ENCODE measurements around the gene PTPRA. TPM values are rescaled to one million over a fixed set of nuclear protein-coding genes. Genes with fewer than 3 reads are reported as not detected.

Gene PTPRA
- total and polyA plus RNA-seq, 2 donors (not counting 1 experiment from before 2014, with no cell fraction given): 32.1 to 64.2 TPM

GRCh38 chr20:2902291-2902690 is 29.0 kb downstream of the PTPRA start:
- intact Hi-C loops (cut with micrococcal nuclease): no loop called here
- H3K79me2 ChIP-seq (ENCODE audit: control insufficient read depth, insufficient read depth, low read length): peaks cover 76% of the 10 kb centered on the region
- TF ChIP-seq CTCF (IDR thresholded peaks at IDR 0.05): no peak
- TF ChIP-seq EZH2 (IDR thresholded peaks at IDR 0.05; ENCODE audit: borderline replicate concordance, insufficient read depth, low read depth, low read length, poor library complexity, severe bottlenecking): no peak
- DNase-seq (no peak), ATAC-seq (ENCODE audit: low read depth) (no peak)
- H3K4me1 Mint-ChIP-seq: peaks cover 31% of the 10 kb centered on the region
- POLR2A ChIA-PET: no interaction called here
- no peaks in the 10 kb centered on the region for H3K27me3 ChIP-seq (replicated peaks in 1 of 4; ENCODE audit: control extremely low read depth in 1 of 4, control insufficient read depth in 3 of 4, insufficient read depth in 4 of 4, low read length in 3 of 4)
- no peak overlapping the region for H3K27ac ChIP-seq (ENCODE audit: low read length in 2 of 2)
- CTCF ChIA-PET: no interaction called here
- no peaks in the 10 kb centered on the region for H3K9me3 ChIP-seq (ENCODE audit: control extremely low read depth in 1 of 3, control insufficient read depth in 2 of 3, insufficient read depth in 1 of 3, low read length in 2 of 3)
- H2AFZ ChIP-seq (ENCODE audit: insufficient read depth, low read depth, low read length, poor library complexity, severe bottlenecking): no peak overlapping the region
- peaks cover 8% of the 10 kb centered on the region for H4K20me1 ChIP-seq (ENCODE audit: control insufficient read depth, insufficient read depth, low read length, poor library complexity, severe bottlenecking)
- H3K4me3 Mint-ChIP-seq: no peak overlapping the region
- no peak overlapping the region for H3K4me2 ChIP-seq (replicated peaks; ENCODE audit: low read depth, low read length, poor library complexity, severe bottlenecking)
- WGBS (ENCODE audit: insufficient coverage): no CpG with 5 or more reads among the region's 1 CpG
- no peak overlapping the region for H3K4me3 ChIP-seq (ENCODE audit: control extremely low read depth in 1 of 5, extremely low read depth in 1 of 5, insufficient read depth in 1 of 5, low read depth in 2 of 5, low read length in 4 of 5)
- no peaks in the 10 kb centered on the region for H3K27me3 Mint-ChIP-seq
- H3K9ac ChIP-seq (ENCODE audit: low read length): no peak overlapping the region
- H3K27ac Mint-ChIP-seq: no peak overlapping the region
- peaks cover 0 to 5% of the 10 kb centered on the region in 2 experiments for H3K36me3 ChIP-seq (replicated peaks in 1 of 2; ENCODE audit: control extremely low read depth in 1 of 2, control insufficient read depth in 1 of 2, extremely low read depth in 1 of 2, insufficient read depth in 2 of 2, low read length in 1 of 2)
- peaks cover 31 to 32% of the 10 kb centered on the region in 2 donors for H3K4me1 ChIP-seq (ENCODE audit: control insufficient read depth in 2 of 2, insufficient read depth in 2 of 2, low read length in 2 of 2)
- H3K9me3 Mint-ChIP-seq (ENCODE audit: insufficient read depth): no peaks in the 10 kb centered on the region

GRCh38 chr20:2902818-2903217 is 29.5 kb downstream of the PTPRA start:
- POLR2A ChIA-PET: no interaction called here
- Histone ChIP-seq H4K20me1 (ENCODE audit: control insufficient read depth, insufficient read depth, low read length, poor library complexity, severe bottlenecking) (peaks cover 8% of the 10 kb centered on the region), H3K27me3 (replicated peaks in 1 of 4; ENCODE audit: control extremely low read depth in 1 of 4, control insufficient read depth in 3 of 4, insufficient read depth in 4 of 4, low read length in 3 of 4) (no peaks in the 10 kb centered on the region), H3K9ac (ENCODE audit: low read length) (no peak overlapping the region), H2AFZ (ENCODE audit: insufficient read depth, low read depth, low read length, poor library complexity, severe bottlenecking) (no peak overlapping the region), H3K27ac (ENCODE audit: low read length in 2 of 2) (no peak overlapping the region), H3K36me3 (replicated peaks in 1 of 2; ENCODE audit: control extremely low read depth in 1 of 2, control insufficient read depth in 1 of 2, extremely low read depth in 1 of 2, insufficient read depth in 2 of 2, low read length in 1 of 2) (peaks cover 0 to 5% of the 10 kb centered on the region in 2 experiments), H3K79me2 (ENCODE audit: control insufficient read depth, insufficient read depth, low read length) (peaks cover 70% of the 10 kb centered on the region), H3K9me3 (ENCODE audit: control extremely low read depth in 1 of 3, control insufficient read depth in 2 of 3, insufficient read depth in 1 of 3, low read length in 2 of 3) (no peaks in the 10 kb centered on the region), H3K4me2 (replicated peaks; ENCODE audit: low read depth, low read length, poor library complexity, severe bottlenecking) (no peak overlapping the region), H3K4me3 (ENCODE audit: control extremely low read depth in 1 of 5, extremely low read depth in 1 of 5, insufficient read depth in 1 of 5, low read depth in 2 of 5, low read length in 4 of 5) (no peak overlapping the region), H3K4me1 (ENCODE audit: control insufficient read depth in 2 of 2, insufficient read depth in 2 of 2, low read length in 2 of 2) (peaks cover 31 to 32% of the 10 kb centered on the region in 2 donors)
- intact Hi-C loops (cut with micrococcal nuclease): no loop called here
- Mint-ChIP-seq H3K4me1 (peaks cover 31% of the 10 kb centered on the region), H3K27ac (no peak overlapping the region), H3K9me3 (ENCODE audit: insufficient read depth) (no peaks in the 10 kb centered on the region), H3K4me3 (no peak overlapping the region), H3K27me3 (no peaks in the 10 kb centered on the region)
- CTCF ChIA-PET: no interaction called here
- TF ChIP-seq EZH2 (IDR thresholded peaks at IDR 0.05; ENCODE audit: borderline replicate concordance, insufficient read depth, low read depth, low read length, poor library complexity, severe bottlenecking) (no peak), CTCF (IDR thresholded peaks at IDR 0.05) (no peak)
- no peak for DNase-seq
- WGBS (ENCODE audit: insufficient coverage): no CpG with 5 or more reads among the region's 3 CpGs
- no peak for ATAC-seq (ENCODE audit: low read depth)
